Measurements from ENCODE around the gene AOPEP. TPM values are rescaled to one million over a fixed set of nuclear protein-coding genes. Genes with fewer than 3 reads are reported as not detected.

Gene AOPEP
- total RNA-seq, 1 experiment from 2014 or later = 14.4 TPM

DNA sequence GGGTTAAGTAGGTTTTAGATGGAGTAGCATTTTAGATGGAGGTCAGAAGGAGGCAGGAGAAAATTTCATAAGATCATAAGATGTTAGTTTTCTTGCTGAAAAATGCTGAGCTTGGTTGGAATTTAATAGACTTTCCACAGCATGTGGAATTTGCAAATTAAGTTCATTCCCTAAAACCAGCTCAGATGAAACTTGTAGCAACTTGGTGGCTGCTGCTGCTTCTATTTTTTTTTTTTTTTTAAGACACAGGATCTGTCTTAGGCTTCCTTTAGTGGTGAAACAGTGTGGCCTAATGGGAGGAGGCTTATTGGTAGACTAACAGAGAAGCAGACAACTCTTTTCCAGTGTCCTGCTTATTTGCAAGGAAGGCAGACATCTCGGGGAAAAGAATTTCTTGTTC, 154.5 kb downstream of the AOPEP start (continued):
- TF ChIP-seq, protein P1, sequence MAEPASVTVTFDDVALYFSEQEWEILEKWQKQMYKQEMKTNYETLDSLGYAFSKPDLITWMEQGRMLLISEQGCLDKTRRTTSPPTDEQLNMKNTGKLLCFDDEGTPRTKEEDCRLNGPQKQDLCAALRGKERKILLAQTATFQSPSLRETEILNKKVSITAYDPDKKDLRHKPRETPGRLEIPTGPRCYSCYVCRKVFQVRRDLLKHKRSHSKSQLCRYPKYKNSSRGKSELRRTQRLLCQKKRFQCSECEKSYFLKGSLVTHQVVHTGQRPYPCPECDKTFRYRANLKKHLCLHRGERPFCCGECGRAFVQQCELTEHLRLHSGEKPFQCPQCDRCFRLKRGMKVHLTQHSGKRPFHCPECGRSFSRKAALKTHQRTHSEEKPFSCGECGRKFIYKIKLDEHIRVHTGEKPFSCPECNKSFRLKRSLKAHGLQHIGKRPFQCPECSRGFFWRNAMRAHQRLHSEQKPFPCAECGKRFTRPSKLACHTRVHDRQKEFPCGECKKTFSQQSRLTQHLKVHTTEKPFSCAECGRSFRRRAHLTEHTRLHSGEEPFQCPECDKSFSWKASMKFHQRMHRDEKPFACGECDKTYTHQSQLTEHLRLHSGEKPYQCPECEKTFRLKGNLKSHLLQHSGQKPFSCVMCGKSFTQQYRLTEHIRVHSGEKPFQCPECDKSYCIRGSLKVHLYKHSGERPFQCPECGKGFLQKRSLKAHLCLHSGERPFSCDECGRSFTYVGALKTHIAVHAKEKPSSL (CRISPR knock-in tag; conservative IDR thresholded peaks at IDR 0.05) = no peak
- no peak for TF ChIP-seq ATF1 (CRISPR knock-in tag; IDR thresholded peaks at IDR 0.05)
- no peak for TF ChIP-seq GRHL2 (CRISPR knock-in tag; IDR thresholded peaks at IDR 0.05; ENCODE audit: insufficient replicate concordance, severe bottlenecking)
- TF ChIP-seq, protein P2, sequence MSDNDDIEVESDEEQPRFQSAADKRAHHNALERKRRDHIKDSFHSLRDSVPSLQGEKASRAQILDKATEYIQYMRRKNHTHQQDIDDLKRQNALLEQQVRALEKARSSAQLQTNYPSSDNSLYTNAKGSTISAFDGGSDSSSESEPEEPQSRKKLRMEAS (CRISPR knock-in tag; IDR thresholded peaks at IDR 0.05) = no peak
- TF ChIP-seq, protein P3, sequence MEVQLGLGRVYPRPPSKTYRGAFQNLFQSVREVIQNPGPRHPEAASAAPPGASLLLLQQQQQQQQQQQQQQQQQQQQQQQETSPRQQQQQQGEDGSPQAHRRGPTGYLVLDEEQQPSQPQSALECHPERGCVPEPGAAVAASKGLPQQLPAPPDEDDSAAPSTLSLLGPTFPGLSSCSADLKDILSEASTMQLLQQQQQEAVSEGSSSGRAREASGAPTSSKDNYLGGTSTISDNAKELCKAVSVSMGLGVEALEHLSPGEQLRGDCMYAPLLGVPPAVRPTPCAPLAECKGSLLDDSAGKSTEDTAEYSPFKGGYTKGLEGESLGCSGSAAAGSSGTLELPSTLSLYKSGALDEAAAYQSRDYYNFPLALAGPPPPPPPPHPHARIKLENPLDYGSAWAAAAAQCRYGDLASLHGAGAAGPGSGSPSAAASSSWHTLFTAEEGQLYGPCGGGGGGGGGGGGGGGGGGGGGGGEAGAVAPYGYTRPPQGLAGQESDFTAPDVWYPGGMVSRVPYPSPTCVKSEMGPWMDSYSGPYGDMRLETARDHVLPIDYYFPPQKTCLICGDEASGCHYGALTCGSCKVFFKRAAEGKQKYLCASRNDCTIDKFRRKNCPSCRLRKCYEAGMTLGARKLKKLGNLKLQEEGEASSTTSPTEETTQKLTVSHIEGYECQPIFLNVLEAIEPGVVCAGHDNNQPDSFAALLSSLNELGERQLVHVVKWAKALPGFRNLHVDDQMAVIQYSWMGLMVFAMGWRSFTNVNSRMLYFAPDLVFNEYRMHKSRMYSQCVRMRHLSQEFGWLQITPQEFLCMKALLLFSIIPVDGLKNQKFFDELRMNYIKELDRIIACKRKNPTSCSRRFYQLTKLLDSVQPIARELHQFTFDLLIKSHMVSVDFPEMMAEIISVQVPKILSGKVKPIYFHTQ (CRISPR knock-in tag; IDR thresholded peaks at IDR 0.05) = no peak
- no peak for TF ChIP-seq RELA (CRISPR knock-in tag; IDR thresholded peaks at IDR 0.05; ENCODE audit: borderline replicate concordance)

DNA sequence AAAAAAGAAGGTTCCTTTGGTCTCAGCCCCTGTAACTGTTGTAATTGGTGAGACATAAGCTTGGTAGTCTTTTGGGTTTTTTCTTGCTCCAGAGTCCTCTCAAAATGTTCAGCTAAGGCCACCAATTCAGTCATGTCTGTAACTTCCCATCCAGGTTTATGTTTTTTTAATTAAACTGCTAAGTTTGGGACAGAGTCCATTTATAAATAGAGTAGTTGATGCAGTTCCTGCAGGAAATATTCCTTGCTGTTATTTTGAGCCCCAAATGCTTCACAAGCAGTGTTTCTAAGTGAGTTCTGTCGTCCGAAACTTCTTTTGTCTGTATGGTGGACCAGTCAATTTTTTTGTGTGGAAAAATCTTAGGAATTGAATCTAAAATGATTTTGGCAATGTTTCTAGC, 155.0 kb downstream of the AOPEP start:
- ChIA-PET CTCF (interaction anchor here (1.1 kb wide), 1 partner anchor 286 kb away, joined by 3 read pairs; no protein-coding TSS in a partner anchor), POLR2A (interaction anchor here (0.5 kb wide), 1 partner anchor 16 kb away, joined by 3 read pairs; no protein-coding TSS in a partner anchor)
- Mint-ChIP-seq H3K27ac (no peak overlapping the region), H3K27me3 (ENCODE audit: low read depth) (no peaks in the 10 kb centered on the region), H3K4me1 (peaks cover 13% of the 10 kb centered on the region), H3K36me3 (no peaks in the 10 kb centered on the region), H3K9me3 (no peaks in the 10 kb centered on the region), H3K4me3 (no peak overlapping the region)
- TF ChIP-seq JUN (CRISPR knock-in tag; IDR thresholded peaks at IDR 0.05) = no peak
- DNase-seq (ENCODE audit: low spot score) (no peak), ATAC-seq (no peak)

DNA sequence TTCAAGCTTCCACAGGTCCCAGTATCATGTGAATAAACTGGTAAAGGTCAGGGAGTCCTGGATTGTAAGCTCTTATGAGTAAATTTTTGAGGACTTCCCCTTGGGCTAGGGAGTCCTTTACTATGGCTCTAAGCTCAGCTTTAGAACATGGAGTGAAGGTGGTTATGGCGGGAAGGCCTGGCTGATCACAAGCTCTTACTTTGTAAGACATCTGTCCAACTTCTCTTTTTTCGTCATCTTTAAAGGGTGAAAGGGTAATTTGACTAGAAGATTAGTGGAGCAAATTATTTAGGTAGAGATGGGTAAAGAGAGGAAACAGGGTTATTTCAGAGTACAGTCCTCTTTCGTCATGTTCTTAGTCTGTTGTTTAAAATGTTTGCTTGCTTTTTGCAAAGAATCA, 155.4 kb downstream of the AOPEP start:
- DNase-seq (ENCODE audit: low spot score) = no peak
- Mint-ChIP-seq H3K27ac (no peak overlapping the region), H3K9me3 (no peaks in the 10 kb centered on the region), H3K4me3 (no peak overlapping the region), H3K4me1 (peaks cover 13% of the 10 kb centered on the region), H3K36me3 (no peaks in the 10 kb centered on the region), H3K27me3 (ENCODE audit: low read depth) (no peaks in the 10 kb centered on the region)
- POLR2A ChIA-PET = interaction anchor here (0.5 kb wide), 1 partner anchor 15 kb away, joined by 3 read pairs; no protein-coding TSS in a partner anchor
- ATAC-seq = no peak
- TF ChIP-seq MXD4 (CRISPR knock-in tag; IDR thresholded peaks at IDR 0.05; ENCODE audit: borderline replicate concordance) (no peak), ZNF317 (CRISPR knock-in tag; IDR thresholded peaks at IDR 0.05; ENCODE audit: borderline replicate concordance, low read depth) (no peak), NR1H2 (CRISPR knock-in tag; IDR thresholded peaks at IDR 0.05) (no peak)
- TF ChIP-seq, protein P4, sequence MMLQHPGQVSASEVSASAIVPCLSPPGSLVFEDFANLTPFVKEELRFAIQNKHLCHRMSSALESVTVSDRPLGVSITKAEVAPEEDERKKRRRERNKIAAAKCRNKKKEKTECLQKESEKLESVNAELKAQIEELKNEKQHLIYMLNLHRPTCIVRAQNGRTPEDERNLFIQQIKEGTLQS (CRISPR knock-in tag; conservative IDR thresholded peaks at IDR 0.05) = no peak
- TF ChIP-seq, protein P5, sequence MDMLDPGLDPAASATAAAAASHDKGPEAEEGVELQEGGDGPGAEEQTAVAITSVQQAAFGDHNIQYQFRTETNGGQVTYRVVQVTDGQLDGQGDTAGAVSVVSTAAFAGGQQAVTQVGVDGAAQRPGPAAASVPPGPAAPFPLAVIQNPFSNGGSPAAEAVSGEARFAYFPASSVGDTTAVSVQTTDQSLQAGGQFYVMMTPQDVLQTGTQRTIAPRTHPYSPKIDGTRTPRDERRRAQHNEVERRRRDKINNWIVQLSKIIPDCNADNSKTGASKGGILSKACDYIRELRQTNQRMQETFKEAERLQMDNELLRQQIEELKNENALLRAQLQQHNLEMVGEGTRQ (CRISPR knock-in tag; IDR thresholded peaks at IDR 0.05) = no peak
- TF ChIP-seq, protein P6, sequence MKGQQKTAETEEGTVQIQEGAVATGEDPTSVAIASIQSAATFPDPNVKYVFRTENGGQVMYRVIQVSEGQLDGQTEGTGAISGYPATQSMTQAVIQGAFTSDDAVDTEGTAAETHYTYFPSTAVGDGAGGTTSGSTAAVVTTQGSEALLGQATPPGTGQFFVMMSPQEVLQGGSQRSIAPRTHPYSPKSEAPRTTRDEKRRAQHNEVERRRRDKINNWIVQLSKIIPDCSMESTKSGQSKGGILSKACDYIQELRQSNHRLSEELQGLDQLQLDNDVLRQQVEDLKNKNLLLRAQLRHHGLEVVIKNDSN (CRISPR knock-in tag; IDR thresholded peaks at IDR 0.05) = no peak
- TF ChIP-seq, protein P7, sequence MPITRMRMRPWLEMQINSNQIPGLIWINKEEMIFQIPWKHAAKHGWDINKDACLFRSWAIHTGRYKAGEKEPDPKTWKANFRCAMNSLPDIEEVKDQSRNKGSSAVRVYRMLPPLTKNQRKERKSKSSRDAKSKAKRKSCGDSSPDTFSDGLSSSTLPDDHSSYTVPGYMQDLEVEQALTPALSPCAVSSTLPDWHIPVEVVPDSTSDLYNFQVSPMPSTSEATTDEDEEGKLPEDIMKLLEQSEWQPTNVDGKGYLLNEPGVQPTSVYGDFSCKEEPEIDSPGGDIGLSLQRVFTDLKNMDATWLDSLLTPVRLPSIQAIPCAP (CRISPR knock-in tag; IDR thresholded peaks at IDR 0.05) = no peak
- CTCF ChIA-PET = interaction anchor here (1.1 kb wide), 1 partner anchor 286 kb away, joined by 3 read pairs; no protein-coding TSS in a partner anchor

Measured in WTC11 (cell line).